ENCODE data around the gene SEMA6D.

The SEMA6D gene

GRCh38 chr15:47784820-47785219 lies 67.5 kb downstream of the SEMA6D start:
- no peak overlapping the region for H3K9ac ChIP-seq (ENCODE audit: low read length)
- H3K27ac ChIP-seq (ENCODE audit: low read depth, low read length), result no peak overlapping the region
- H3K27me3 ChIP-seq (ENCODE audit: control insufficient read depth, insufficient read depth, low read length), result no peaks in the 10 kb centered on the region
- H3K4me1 ChIP-seq (ENCODE audit: control insufficient read depth, insufficient read depth, low read length), result 0 out of 2 replicates have a peak, but pooled peaks cover under 1% of the 10 kb centered on the region
- H3K4me3 ChIP-seq (ENCODE audit: low read depth, low read length), result no peak overlapping the region
- H3K36me3 ChIP-seq (ENCODE audit: control insufficient read depth, insufficient read depth, low read length), result no peaks in the 10 kb centered on the region
- peaks cover 4% of the 10 kb centered on the region; the same call in 1 of the 2 replicates for H3K9me3 ChIP-seq (ENCODE audit: control insufficient read depth, insufficient read depth, low read depth, low read length)

- H3K9ac ChIP-seq (ENCODE audit: low read length), result no peak overlapping the region
- no peaks in the 10 kb centered on the region for H3K27me3 ChIP-seq (ENCODE audit: control insufficient read depth, insufficient read depth, low read length)
- H3K4me3 ChIP-seq (ENCODE audit: low read depth, low read length), result no peak overlapping the region
Measured at GRCh38 chr15:47786371-47786770, 69.1 kb downstream of the SEMA6D start.

GRCh38 chr15:47787875-47788274 lies 70.6 kb downstream of the SEMA6D start:
- no peaks in the 10 kb centered on the region for H3K36me3 ChIP-seq (ENCODE audit: control insufficient read depth, insufficient read depth, low read length)
- H3K27ac ChIP-seq (ENCODE audit: low read depth, low read length), result no peak overlapping the region
- H3K4me1 ChIP-seq (ENCODE audit: control insufficient read depth, insufficient read depth, low read length), result peaks cover 2% of the 10 kb centered on the region; the same call in 1 of the 2 replicates
- no peak overlapping the region for H3K9ac ChIP-seq (ENCODE audit: low read length)
- H3K9me3 ChIP-seq (ENCODE audit: control insufficient read depth, insufficient read depth, low read depth, low read length), result peaks cover 4% of the 10 kb centered on the region; the same call in 1 of the 2 replicates
- H3K27me3 ChIP-seq (ENCODE audit: control insufficient read depth, insufficient read depth, low read length), result no peaks in the 10 kb centered on the region
- H3K4me3 ChIP-seq (ENCODE audit: low read depth, low read length), result no peak overlapping the region

More at GRCh38 chr15:47786371-47786770, 69.1 kb downstream of the SEMA6D start:
- Histone ChIP-seq H3K9me3 (ENCODE audit: control insufficient read depth, insufficient read depth, low read depth, low read length) (peaks cover 4% of the 10 kb centered on the region; the same call in 1 of the 2 replicates), H3K27ac (ENCODE audit: low read depth, low read length) (no peak overlapping the region), H3K36me3 (ENCODE audit: control insufficient read depth, insufficient read depth, low read length) (no peaks in the 10 kb centered on the region), H3K4me1 (ENCODE audit: control insufficient read depth, insufficient read depth, low read length) (peaks cover 2% of the 10 kb centered on the region; the same call in 1 of the 2 replicates)

- H3K9me3 ChIP-seq (ENCODE audit: control insufficient read depth, insufficient read depth, low read depth, low read length), result no peaks in the 10 kb centered on the region
- no peaks in the 10 kb centered on the region for H3K27me3 ChIP-seq (ENCODE audit: control insufficient read depth, insufficient read depth, low read length)
- H3K4me3 ChIP-seq (ENCODE audit: low read depth, low read length), result no peak overlapping the region
- peaks cover 2% of the 10 kb centered on the region; the same call in 1 of the 2 replicates for H3K4me1 ChIP-seq (ENCODE audit: control insufficient read depth, insufficient read depth, low read length)
- no peak overlapping the region for H3K27ac ChIP-seq (ENCODE audit: low read depth, low read length)
- H3K9ac ChIP-seq (ENCODE audit: low read length), result no peak overlapping the region
- no peaks in the 10 kb centered on the region for H3K36me3 ChIP-seq (ENCODE audit: control insufficient read depth, insufficient read depth, low read length)
Measured at GRCh38 chr15:47788685-47789084, 71.4 kb downstream of the SEMA6D start.

- H3K4me1 ChIP-seq (ENCODE audit: control insufficient read depth, insufficient read depth, low read length), result peaks cover 6% of the 10 kb centered on the region; the same call in 1 of the 2 replicates
- H3K27ac ChIP-seq (ENCODE audit: low read depth, low read length), result no peak overlapping the region
- H3K4me3 ChIP-seq (ENCODE audit: low read depth, low read length), result no peak overlapping the region
- H3K9ac ChIP-seq (ENCODE audit: low read length), result no peak overlapping the region
- H3K27me3 ChIP-seq (ENCODE audit: control insufficient read depth, insufficient read depth, low read length), result no peaks in the 10 kb centered on the region
- H3K36me3 ChIP-seq (ENCODE audit: control insufficient read depth, insufficient read depth, low read length), result no peaks in the 10 kb centered on the region
- H3K9me3 ChIP-seq (ENCODE audit: control insufficient read depth, insufficient read depth, low read depth, low read length), result no peaks in the 10 kb centered on the region
Measured at GRCh38 chr15:47791161-47791560, 73.9 kb downstream of the SEMA6D start.

GRCh38 chr15:47792231-47792630 lies 74.9 kb downstream of the SEMA6D start:
- Histone ChIP-seq H3K27me3 (ENCODE audit: control insufficient read depth, insufficient read depth, low read length) (no peaks in the 10 kb centered on the region), H3K4me3 (ENCODE audit: low read depth, low read length) (no peak overlapping the region), H3K9ac (ENCODE audit: low read length) (no peak overlapping the region), H3K27ac (ENCODE audit: low read depth, low read length) (no peak overlapping the region), H3K9me3 (ENCODE audit: control insufficient read depth, insufficient read depth, low read depth, low read length) (no peaks in the 10 kb centered on the region), H3K36me3 (ENCODE audit: control insufficient read depth, insufficient read depth, low read length) (no peaks in the 10 kb centered on the region), H3K4me1 (ENCODE audit: control insufficient read depth, insufficient read depth, low read length) (peaks cover 7% of the 10 kb centered on the region; the same call in 1 of the 2 replicates)

- no peaks in the 10 kb centered on the region for H3K36me3 ChIP-seq (ENCODE audit: control insufficient read depth, insufficient read depth, low read length)
- no peak overlapping the region for H3K27ac ChIP-seq (ENCODE audit: low read depth, low read length)
- H3K9ac ChIP-seq (ENCODE audit: low read length), result no peak overlapping the region
- H3K27me3 ChIP-seq (ENCODE audit: control insufficient read depth, insufficient read depth, low read length), result no peaks in the 10 kb centered on the region
- H3K9me3 ChIP-seq (ENCODE audit: control insufficient read depth, insufficient read depth, low read depth, low read length), result no peaks in the 10 kb centered on the region
- peaks cover 7% of the 10 kb centered on the region; the same call in 1 of the 2 replicates for H3K4me1 ChIP-seq (ENCODE audit: control insufficient read depth, insufficient read depth, low read length)
- no peak overlapping the region for H3K4me3 ChIP-seq (ENCODE audit: low read depth, low read length)
Measured at GRCh38 chr15:47794252-47794914, 77.1 kb downstream of the SEMA6D start.

GRCh38 chr15:47795864-47796263 lies 78.6 kb downstream of the SEMA6D start:
- H3K9me3 ChIP-seq (ENCODE audit: control insufficient read depth, insufficient read depth, low read depth, low read length), result no peaks in the 10 kb centered on the region
- no peak overlapping the region for H3K4me3 ChIP-seq (ENCODE audit: low read depth, low read length)
- no peaks in the 10 kb centered on the region for H3K27me3 ChIP-seq (ENCODE audit: control insufficient read depth, insufficient read depth, low read length)
- peaks cover 6% of the 10 kb centered on the region; the same call in 1 of the 2 replicates for H3K4me1 ChIP-seq (ENCODE audit: control insufficient read depth, insufficient read depth, low read length)
- H3K9ac ChIP-seq (ENCODE audit: low read length), result no peak overlapping the region
- H3K36me3 ChIP-seq (ENCODE audit: control insufficient read depth, insufficient read depth, low read length), result no peaks in the 10 kb centered on the region
- H3K27ac ChIP-seq (ENCODE audit: low read depth, low read length), result no peak overlapping the region

- H3K9ac ChIP-seq (ENCODE audit: low read length), result no peak overlapping the region
- H3K9me3 ChIP-seq (ENCODE audit: control insufficient read depth, insufficient read depth, low read depth, low read length), result no peaks in the 10 kb centered on the region
- H3K27me3 ChIP-seq (ENCODE audit: control insufficient read depth, insufficient read depth, low read length), result no peaks in the 10 kb centered on the region
- no peaks in the 10 kb centered on the region for H3K36me3 ChIP-seq (ENCODE audit: control insufficient read depth, insufficient read depth, low read length)
- H3K27ac ChIP-seq (ENCODE audit: low read depth, low read length), result no peak overlapping the region
- H3K4me1 ChIP-seq (ENCODE audit: control insufficient read depth, insufficient read depth, low read length), result peaks cover 6% of the 10 kb centered on the region; the same call in 1 of the 2 replicates
- no peak overlapping the region for H3K4me3 ChIP-seq (ENCODE audit: low read depth, low read length)
Measured at GRCh38 chr15:47796339-47796738, 79.0 kb downstream of the SEMA6D start.

- no peaks in the 10 kb centered on the region for H3K36me3 ChIP-seq (ENCODE audit: control insufficient read depth, insufficient read depth, low read length)
- no peaks in the 10 kb centered on the region for H3K9me3 ChIP-seq (ENCODE audit: control insufficient read depth, insufficient read depth, low read depth, low read length)
- no peak overlapping the region for H3K9ac ChIP-seq (ENCODE audit: low read length)
- H3K27ac ChIP-seq (ENCODE audit: low read depth, low read length), result no peak overlapping the region
- H3K4me3 ChIP-seq (ENCODE audit: low read depth, low read length), result no peak overlapping the region
- H3K4me1 ChIP-seq (ENCODE audit: control insufficient read depth, insufficient read depth, low read length), result peaks cover 6% of the 10 kb centered on the region; the same call in 1 of the 2 replicates
- no peaks in the 10 kb centered on the region for H3K27me3 ChIP-seq (ENCODE audit: control insufficient read depth, insufficient read depth, low read length)
Measured at GRCh38 chr15:47796830-47797229, 79.5 kb downstream of the SEMA6D start.

- H3K9ac ChIP-seq (ENCODE audit: low read length), result no peak overlapping the region
Measured at GRCh38 chr15:47801522-47801921, 84.2 kb downstream of the SEMA6D start.

More at GRCh38 chr15:47801522-47801921, 84.2 kb downstream of the SEMA6D start:
- Histone ChIP-seq H3K4me1 (ENCODE audit: control insufficient read depth, insufficient read depth, low read length) (no peaks in the 10 kb centered on the region), H3K9me3 (ENCODE audit: control insufficient read depth, insufficient read depth, low read depth, low read length) (no peaks in the 10 kb centered on the region), H3K27ac (ENCODE audit: low read depth, low read length) (no peak overlapping the region), H3K4me3 (ENCODE audit: low read depth, low read length) (no peak overlapping the region), H3K27me3 (ENCODE audit: control insufficient read depth, insufficient read depth, low read length) (no peaks in the 10 kb centered on the region), H3K36me3 (ENCODE audit: control insufficient read depth, insufficient read depth, low read length) (no peaks in the 10 kb centered on the region)

Data from HUES6 (cell line).